Ovary (tissue), 3 donors: ENCODE data around the gene TBXA2R.

Experiments used
- EP300 ChIP-seq: sonication (generic); formaldehyde crosslinking; IDR thresholded peaks from one replicate; pipeline ENCODE4 v1.6.1; 2017; ENCODE audit warnings: antibody characterized with exemption
- POLR2A ChIP-seq: fragments of 450-650 bp; IDR thresholded peaks from one replicate; pipeline ENCODE4 v1.6.1; 2017; ENCODE audit warnings: antibody characterized with exemption, mild to moderate bottlenecking, moderate library complexity
- TF ChIP-seq, protein P1 (sequence below), 3 donors: fragments of 450-650 bp in 2 of 3; fragments of 200-600 bp in 1 of 3; IDR thresholded peaks; one replicate each; pipeline versions ENCODE4 v1.5.1 to v1.8.0; 2016 to 2022; ENCODE audit warnings: antibody characterized with exemption in 3 of 3, mild to moderate bottlenecking in 1 of 3
- donor health status: DM: no; HTN: no; CAD: no.

- TF ChIP-seq, protein P1, sequence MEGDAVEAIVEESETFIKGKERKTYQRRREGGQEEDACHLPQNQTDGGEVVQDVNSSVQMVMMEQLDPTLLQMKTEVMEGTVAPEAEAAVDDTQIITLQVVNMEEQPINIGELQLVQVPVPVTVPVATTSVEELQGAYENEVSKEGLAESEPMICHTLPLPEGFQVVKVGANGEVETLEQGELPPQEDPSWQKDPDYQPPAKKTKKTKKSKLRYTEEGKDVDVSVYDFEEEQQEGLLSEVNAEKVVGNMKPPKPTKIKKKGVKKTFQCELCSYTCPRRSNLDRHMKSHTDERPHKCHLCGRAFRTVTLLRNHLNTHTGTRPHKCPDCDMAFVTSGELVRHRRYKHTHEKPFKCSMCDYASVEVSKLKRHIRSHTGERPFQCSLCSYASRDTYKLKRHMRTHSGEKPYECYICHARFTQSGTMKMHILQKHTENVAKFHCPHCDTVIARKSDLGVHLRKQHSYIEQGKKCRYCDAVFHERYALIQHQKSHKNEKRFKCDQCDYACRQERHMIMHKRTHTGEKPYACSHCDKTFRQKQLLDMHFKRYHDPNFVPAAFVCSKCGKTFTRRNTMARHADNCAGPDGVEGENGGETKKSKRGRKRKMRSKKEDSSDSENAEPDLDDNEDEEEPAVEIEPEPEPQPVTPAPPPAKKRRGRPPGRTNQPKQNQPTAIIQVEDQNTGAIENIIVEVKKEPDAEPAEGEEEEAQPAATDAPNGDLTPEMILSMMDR (IDR thresholded peaks at IDR 0.05), result no peak
- TF ChIP-seq POLR2A (no peak), EP300 (no peak)
Observed at GRCh38 chr19:3573162-3573857, 33.4 kb downstream of the TBXA2R start.
